K562 (cell line): Measurements from ENCODE around the gene MFSD12. TPM values are rescaled to one million over a fixed set of nuclear protein-coding genes. Genes with fewer than 3 reads are reported as not detected.

Experiments used
- CHD1 ChIP-seq: fragments of 200-600 bp; sonication (generic); IDR thresholded peaks from one replicate; pipeline ENCODE4 v1.6.1; 2012; ENCODE audit warnings: mild to moderate bottlenecking, moderate library complexity, low read length, inconsistent platforms
- HMGXB4 ChIP-seq: sonication (generic); formaldehyde crosslinking; IDR thresholded peaks from 2 replicates; pipeline ENCODE4 v1.8.1; 2023; ENCODE audit warnings: mild to moderate bottlenecking, missing genetic modification reagents
- HNRNPUL1 ChIP-seq: fragments of 200-400 bp; formaldehyde crosslinking; IDR thresholded peaks from 2 replicates; pipeline ENCODE4 v1.6.1; 2017; ENCODE audit warnings: low read length
- ID3 ChIP-seq, 2 experiments: fragments of 250-450 bp in 1 of 2; fragments of 450-650 bp in 1 of 2; sonication (Bioruptor Pico) in 1 of 2; IDR thresholded peaks; 2 replicates each; pipeline versions ENCODE4 v1.6.1 to v1.8.0; 2016 to 2021; ENCODE audit warnings: mild to moderate bottlenecking in 2 of 2, moderate library complexity in 2 of 2, missing compliant biosample characterization in 1 of 2, missing genetic modification characterization in 1 of 2
- KAT8 ChIP-seq: fragments of 450-650 bp; IDR thresholded peaks from 2 replicates; pipeline ENCODE4 v1.6.1; 2016; ENCODE audit warnings: low read depth, mild to moderate bottlenecking
- MEF2D ChIP-seq: conservative IDR thresholded peaks from 2 replicates; pipeline ENCODE4 v1.6.1; 2016; ENCODE audit warnings: low read depth, missing genetic modification characterization, missing compliant biosample characterization
- POLR2A ChIP-seq: fragments of 450-650 bp; conservative IDR thresholded peaks from 2 replicates; pipeline ENCODE4 v1.6.1; 2016
- PPARD ChIP-seq: fragments of 250-450 bp; sonication (Bioruptor Pico); IDR thresholded peaks from 2 replicates; pipeline ENCODE4 v1.8.0; 2022; ENCODE audit warnings: inconsistent platforms, mild to moderate bottlenecking, moderate library complexity
- ZFPM2 ChIP-seq: fragments of 250-450 bp; sonication (Bioruptor Pico); IDR thresholded peaks from 2 replicates; pipeline ENCODE4 v1.5.1; 2022; ENCODE audit warnings: mild to moderate bottlenecking
- ZNF263 ChIP-seq: sonication (generic); formaldehyde crosslinking; IDR thresholded peaks from 2 replicates; pipeline ENCODE4 v1.8.0; 2022; ENCODE audit warnings: mild to moderate bottlenecking, missing genetic modification reagents, borderline replicate concordance
- ZNF584 ChIP-seq: fragments of 200-800 bp; sonication (Bioruptor generic); IDR thresholded peaks from 2 replicates; pipeline ENCODE4 v1.6.1; 2016; ENCODE audit warnings: low read depth, mild to moderate bottlenecking, missing genetic modification characterization, missing compliant biosample characterization
- polyA plus RNA-seq, 8 experiments: library from polyadenylated mRNA; depleted of rRNA in 4 of 8; stranded (reverse) in 5 of 8; unstranded in 3 of 8; fragments of >200 nt; fragmentation: Nextera tagmentation in 2 of 8; fragmentation: Illumina TruSeq in 1 of 8; extraction: Ambion mirVana in 2 of 8; extraction: Trizol in 1 of 8; gene quantifications; 2 replicates each; pipeline versions ENCODE4 v1.2.1 to v1.2.3, GENCODE V29; 2011 to 2014; ENCODE audit warnings: inconsistent platforms in 1 of 8, missing spikeins in 1 of 8
- total RNA-seq, 7 experiments: library from RNA; depleted of rRNA in 6 of 7; stranded (reverse); fragments of >200 nt in 6 of 7; fragmentation: Illumina TruSeq in 2 of 7; extraction: Trizol in 2 of 7; gene quantifications; 2 replicates each; pipeline versions ENCODE4 v1.2.1 to v1.2.3, GENCODE V29; 2011 to 2021; ENCODE audit warnings: low replicate concordance in 1 of 7
- TF ChIP-seq, protein P1 (sequence below): fragments of 250-450 bp; sonication (Bioruptor Pico); IDR thresholded peaks from 2 replicates; pipeline ENCODE4 v1.8.0; 2021; ENCODE audit warnings: borderline replicate concordance, mild to moderate bottlenecking, moderate library complexity; ENCODE audit not compliant: poor library complexity, severe bottlenecking
- TF ChIP-seq, protein P2 (sequence below): IDR thresholded peaks from 2 replicates; pipeline ENCODE4 v1.6.1; 2011; ENCODE audit not compliant: insufficient read length; ENCODE audit errors: extremely low read depth
- TF ChIP-seq, protein P3 (sequence below): fragments of 450-650 bp; IDR thresholded peaks from 2 replicates; pipeline ENCODE4 v1.6.1; 2018; ENCODE audit warnings: mild to moderate bottlenecking, low read depth; ENCODE audit not compliant: partially characterized antibody

The MFSD12 gene
- total and polyA plus RNA-seq, 9 of the 15 experiments (the other 6 are each of a cell fraction or from before 2014, with no cell fraction given): 0.69 to 112 (median 31.8) TPM

DNA sequence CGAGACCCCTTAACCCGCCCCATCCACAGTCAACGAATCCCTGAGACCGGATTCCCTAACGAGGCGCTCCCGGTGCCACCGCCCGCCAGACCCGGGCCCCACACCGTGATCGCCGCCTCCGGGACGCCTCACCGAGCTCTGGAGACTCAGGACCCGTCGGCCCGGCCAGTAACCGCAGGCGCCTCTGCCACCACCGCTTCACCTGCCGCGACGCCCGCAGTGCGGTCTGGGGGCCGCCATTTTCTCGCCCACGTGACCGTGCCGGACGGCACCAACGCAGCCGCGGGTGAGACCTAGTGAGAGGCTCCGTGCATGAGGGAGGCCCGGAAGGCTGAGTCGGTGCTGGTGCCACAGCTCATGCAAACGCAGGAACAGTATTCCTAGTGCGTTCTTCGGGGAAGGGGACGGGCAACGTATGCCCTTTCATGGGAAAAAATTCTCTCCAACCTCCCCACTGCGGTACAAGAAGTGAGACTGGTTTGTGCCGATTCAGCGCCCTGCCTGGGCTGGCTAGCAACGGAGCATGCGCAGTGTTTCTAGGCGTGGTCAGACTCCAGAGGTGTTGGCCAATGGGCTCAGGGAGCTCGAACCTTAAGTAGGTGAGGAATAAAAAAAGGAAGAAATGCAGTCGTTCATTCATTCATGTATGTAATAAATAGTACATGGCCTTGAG lies 56.8 kb downstream of the MFSD12 start, which contains the start of gene DOHH (continued):
- TF ChIP-seq CHD1: no peak
- 0 out of 2 replicates have a peak, but pooled peaks have one; percentile 60 for TF ChIP-seq MEF2D (tag)
- TF ChIP-seq ZNF584 (CRISPR knock-in tag): no peak
- TF ChIP-seq POLR2A: peak; percentile 92
- no peak for TF ChIP-seq ID3 (CRISPR knock-in tag; IDR thresholded peaks at IDR 0.05)
- TF ChIP-seq ID3 (tag; IDR thresholded peaks at IDR 0.05): peak; percentile 76; the same call in 1 of the 2 replicates
- TF ChIP-seq ZFPM2: no peak
- no peak for TF ChIP-seq KAT8
- TF ChIP-seq, protein P1, sequence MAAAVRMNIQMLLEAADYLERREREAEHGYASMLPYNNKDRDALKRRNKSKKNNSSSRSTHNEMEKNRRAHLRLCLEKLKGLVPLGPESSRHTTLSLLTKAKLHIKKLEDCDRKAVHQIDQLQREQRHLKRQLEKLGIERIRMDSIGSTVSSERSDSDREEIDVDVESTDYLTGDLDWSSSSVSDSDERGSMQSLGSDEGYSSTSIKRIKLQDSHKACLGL (CRISPR knock-in tag): peak; percentile 93
- TF ChIP-seq, protein P2, sequence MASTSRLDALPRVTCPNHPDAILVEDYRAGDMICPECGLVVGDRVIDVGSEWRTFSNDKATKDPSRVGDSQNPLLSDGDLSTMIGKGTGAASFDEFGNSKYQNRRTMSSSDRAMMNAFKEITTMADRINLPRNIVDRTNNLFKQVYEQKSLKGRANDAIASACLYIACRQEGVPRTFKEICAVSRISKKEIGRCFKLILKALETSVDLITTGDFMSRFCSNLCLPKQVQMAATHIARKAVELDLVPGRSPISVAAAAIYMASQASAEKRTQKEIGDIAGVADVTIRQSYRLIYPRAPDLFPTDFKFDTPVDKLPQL: no peak
- TF ChIP-seq ZNF263 (CRISPR knock-in tag): peak; percentile 58; the same call in 1 of the 2 replicates
- TF ChIP-seq, protein P3, sequence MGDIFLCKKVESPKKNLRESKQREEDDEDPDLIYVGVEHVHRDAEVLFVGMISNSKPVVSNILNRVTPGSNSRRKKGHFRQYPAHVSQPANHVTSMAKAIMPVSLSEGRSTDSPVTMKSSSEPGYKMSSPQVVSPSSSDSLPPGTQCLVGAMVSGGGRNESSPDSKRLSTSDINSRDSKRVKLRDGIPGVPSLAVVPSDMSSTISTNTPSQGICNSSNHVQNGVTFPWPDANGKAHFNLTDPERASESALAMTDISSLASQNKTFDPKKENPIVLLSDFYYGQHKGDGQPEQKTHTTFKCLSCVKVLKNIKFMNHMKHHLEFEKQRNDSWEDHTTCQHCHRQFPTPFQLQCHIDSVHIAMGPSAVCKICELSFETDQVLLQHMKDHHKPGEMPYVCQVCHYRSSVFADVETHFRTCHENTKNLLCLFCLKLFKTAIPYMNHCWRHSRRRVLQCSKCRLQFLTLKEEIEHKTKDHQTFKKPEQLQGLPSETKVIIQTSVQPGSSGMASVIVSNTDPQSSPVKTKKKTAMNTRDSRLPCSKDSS: no peak
- TF ChIP-seq HNRNPUL1: no peak
- TF ChIP-seq PPARD (CRISPR knock-in tag): no peak
- TF ChIP-seq HMGXB4: peak; percentile 90; the same call in 1 of the 2 replicates
